K562 (cell line): ENCODE measurements around the gene FAM219A. TPM values are rescaled to one million over a fixed set of nuclear protein-coding genes. Genes with fewer than 3 reads are reported as not detected.

Experiments
- ATAC-seq: fragments of 200-7000 bp; cut with Tn5 transposase; 3 replicates; pipeline ENCODE4 v1.9.1; 2020; ENCODE audit warnings: moderate library complexity
- BruUV-seq: library from RNA; stranded (reverse); fragments of 400-500 nt; replicated peaks from 2 replicates; lab custom pipeline; 2021; lab: Mats Ljungman, UMichigan
- CTCF ChIA-PET: fragments of 300-600 bp; formaldehyde crosslinking; extraction: SDS; loops from one replicate; lab custom pipeline; 2021; ENCODE audit warnings: low intra/inter-chr PET ratio; lab: Yijun Ruan, JAX
- POLR2A ChIA-PET: fragments of 300-600, 350-650 bp; sonication (Branson Sonifier 250); formaldehyde crosslinking; extraction: SDS; loops from one replicate; lab custom pipeline; 2021; ENCODE audit warnings: antibody characterized with exemption, inconsistent platforms; lab: Yijun Ruan, JAX
- DNase-seq, 4 experiments: peaks; one replicate each; pipeline versions ENCODE4 v3.0.0 to v3.0.0-alpha.2; 2011 to 2018; ENCODE audit warnings: low spot score in 3 of 4, mixed read lengths in 3 of 4; ENCODE audit errors: extremely low read depth in 1 of 4
- FAIRE-seq: peaks from 2 replicates; lab custom pipeline; 2011; peaks lifted over from hg19 to GRCh38; lab: Jason Lieb, UNC
- H2AFZ ChIP-seq: 2 replicates; pipeline ENCODE4 v1.6.0; 2011; ENCODE audit warnings: low read depth, low read length, control low read depth, inconsistent platforms
- H3K27ac ChIP-seq: fragments of 200-600 bp; 3 replicates; pipeline ENCODE4 v1.8.0; 2011; ENCODE audit warnings: low read depth, mild to moderate bottlenecking, control low read depth, inconsistent platforms, low read length, moderate library complexity, mixed read lengths; ENCODE audit errors: extremely low read depth
- H3K27me3 ChIP-seq, 2 experiments: fragments of 300-600 bp in 1 of 2; 2 replicates in 1 of 2; 3 replicates in 1 of 2; pipeline versions ENCODE4 v1.6.0 to v1.8.0; 2011; ENCODE audit warnings: inconsistent platforms in 2 of 2, low read length in 2 of 2, mild to moderate bottlenecking in 1 of 2, mixed read lengths in 1 of 2, moderate library complexity in 1 of 2; ENCODE audit not compliant: control insufficient read depth in 2 of 2, insufficient read depth in 2 of 2
- H3K36me3 ChIP-seq: fragments of 300-600 bp; 3 replicates; pipeline ENCODE4 v1.8.0; 2011; ENCODE audit warnings: mild to moderate bottlenecking, low read length, inconsistent platforms; ENCODE audit not compliant: control insufficient read depth, insufficient read depth
- H3K4me1 ChIP-seq, 2 experiments: fragments of 200-600 bp in 1 of 2; replicated peaks in 1 of 2; 2 replicates in 1 of 2; 3 replicates in 1 of 2; pipeline versions ENCODE4 v1.5.1 to v1.8.0; 2011; ENCODE audit warnings: inconsistent platforms in 2 of 2, low read length in 2 of 2, mild to moderate bottlenecking in 1 of 2, mixed read lengths in 1 of 2, moderate library complexity in 1 of 2; ENCODE audit not compliant: control insufficient read depth in 2 of 2, insufficient read depth in 2 of 2
- H3K4me2 ChIP-seq: 2 replicates; pipeline ENCODE4 v1.6.1; 2011; ENCODE audit warnings: low read length, control low read depth, inconsistent platforms, mixed read lengths; ENCODE audit not compliant: insufficient read depth
- H3K4me3 ChIP-seq: fragments of 200-600 bp; sonication (generic), shearing (Covaris generic); 2 replicates; pipeline ENCODE4 v1.5.1; 2016; ENCODE audit warnings: control low read depth, inconsistent platforms
- H3K79me2 ChIP-seq: fragments of 200-600 bp; 3 replicates; pipeline ENCODE4 v1.8.0; 2011; ENCODE audit warnings: low read length, inconsistent platforms; ENCODE audit not compliant: control insufficient read depth, insufficient read depth
- H3K9ac ChIP-seq, 2 experiments: 2 replicates each; pipeline versions ENCODE4 v1.6.0 to v1.6.1; 2011; ENCODE audit warnings: low read depth in 2 of 2, low read length in 2 of 2, control low read depth in 1 of 2, inconsistent platforms in 1 of 2, mild to moderate bottlenecking in 1 of 2, mixed read lengths in 1 of 2; ENCODE audit not compliant: insufficient read depth in 1 of 2
- H3K9me1 ChIP-seq: one replicate; pipeline ENCODE4 v1.6.0; 2011; ENCODE audit warnings: inconsistent platforms, mild to moderate bottlenecking, low read length, moderate library complexity; ENCODE audit not compliant: control insufficient read depth, insufficient read depth
- H3K9me3 ChIP-seq: replicated peaks from 2 replicates; pipeline ENCODE4 v1.5.1; 2011; ENCODE audit warnings: low read depth, low read length, inconsistent platforms; ENCODE audit not compliant: control insufficient read depth, insufficient read depth
- H4K20me1 ChIP-seq: replicated peaks from 2 replicates; pipeline ENCODE4 v1.6.1; 2011; ENCODE audit warnings: low read length, inconsistent platforms, mixed read lengths; ENCODE audit not compliant: control insufficient read depth, insufficient read depth
- ARID3B ChIP-seq: fragments of 250-450 bp; sonication (Bioruptor Pico); IDR thresholded peaks from 2 replicates; pipeline ENCODE4 v1.4.0; 2020; ENCODE audit warnings: borderline replicate concordance
- CREM ChIP-seq: IDR thresholded peaks from 2 replicates; pipeline ENCODE4 v1.6.1; 2014; ENCODE audit warnings: antibody characterized with exemption, low read depth
- HINFP ChIP-seq: fragments of 450-650 bp; conservative IDR thresholded peaks from 2 replicates; pipeline ENCODE4 v1.6.1; 2016; ENCODE audit warnings: missing genetic modification characterization, low read depth, mild to moderate bottlenecking, control low read depth, missing compliant biosample characterization
- HNRNPK ChIP-seq: fragments of 200-400 bp; formaldehyde crosslinking; IDR thresholded peaks from one replicate; pipeline ENCODE4 v1.6.1; 2018; ENCODE audit warnings: mild to moderate bottlenecking, low read depth, low read length; ENCODE audit not compliant: poor library complexity, severe bottlenecking
- IFI16 ChIP-seq: fragments of 250-450 bp; sonication (Bioruptor Pico); IDR thresholded peaks from 2 replicates; pipeline ENCODE4 v2.1.2; 2022; ENCODE audit warnings: mild to moderate bottlenecking, inconsistent platforms
- UBTF ChIP-seq, 2 experiments: IDR thresholded peaks; 2 replicates each; pipeline ENCODE4 v1.6.1; 2012; ENCODE audit warnings: improper control_type of control experiment in 2 of 2, low read depth in 2 of 2, low read length in 2 of 2, borderline replicate concordance in 1 of 2
- ZBTB8A ChIP-seq: fragments of 450-650 bp; IDR thresholded peaks from 2 replicates; pipeline ENCODE4 v1.6.1; 2018; ENCODE audit warnings: mild to moderate bottlenecking, moderate library complexity; ENCODE audit not compliant: partially characterized antibody
- ZNF408 ChIP-seq: fragments of 250-450 bp; sonication (Bioruptor Pico); IDR thresholded peaks from 2 replicates; pipeline ENCODE4 v1.4.0; 2020; ENCODE audit warnings: low read depth, mild to moderate bottlenecking, moderate library complexity
- WGBS: fragments of 100-300 bp; shearing (Covaris generic); methylation state at CpG from one replicate; pipeline ENCODE4 v1.1.6; 2016; ENCODE audit warnings: low coverage, mixed read lengths; ENCODE audit not compliant: insufficient coverage; ENCODE audit errors: missing lambda C conversion rate; 5-methylcytosine and 5-hydroxymethylcytosine counted together
- in situ Hi-C: fragments of 300-500 bp; cut with MboI; formaldehyde crosslinking; loops from 4 replicates; pipeline ENCODE4 v1.15.0; 2018; ENCODE audit warnings: inconsistent platforms, mixed read lengths
- intact Hi-C: fragments of 100-400 bp; cut with micrococcal nuclease; formaldehyde crosslinking; loops from 2 replicates; pipeline ENCODE4 v1.14.2; 2022
- polyA plus RNA-seq, 8 experiments: library from polyadenylated mRNA; depleted of rRNA in 4 of 8; stranded (reverse) in 5 of 8; unstranded in 3 of 8; fragments of >200 nt; fragmentation: Nextera tagmentation in 2 of 8; fragmentation: Illumina TruSeq in 1 of 8; extraction: Ambion mirVana in 2 of 8; extraction: Trizol in 1 of 8; gene quantifications; 2 replicates each; pipeline versions ENCODE4 v1.2.1 to v1.2.3, GENCODE V29; 2011 to 2014; ENCODE audit warnings: inconsistent platforms in 1 of 8, missing spikeins in 1 of 8
- total RNA-seq, 7 experiments: library from RNA; depleted of rRNA in 6 of 7; stranded (reverse); fragments of >200 nt in 6 of 7; fragmentation: Illumina TruSeq in 2 of 7; extraction: Trizol in 2 of 7; gene quantifications; 2 replicates each; pipeline versions ENCODE4 v1.2.1 to v1.2.3, GENCODE V29; 2011 to 2021; ENCODE audit warnings: low replicate concordance in 1 of 7

Gene FAM219A
- total and polyA plus RNA-seq, 9 of the 15 experiments (the other 6 are each of a cell fraction or from before 2014, with no cell fraction given), result 0.63 to 8.6 (median 2.9) TPM

- TF ChIP-seq UBTF (IDR thresholded peaks at IDR 0.05; ENCODE audit: borderline replicate concordance in 1 of 2, low read depth in 2 of 2, low read length in 2 of 2) (no peak), CREM (no peak), ZNF408 (CRISPR knock-in tag) (no peak), HNRNPK (no peak), ARID3B (CRISPR knock-in tag) (no peak), HINFP (tag) (no peak), IFI16 (CRISPR knock-in tag) (no peak), ZBTB8A (no peak)
- Histone ChIP-seq H2AFZ (no peak overlapping the region), H3K9ac (no peak overlapping the region), H3K79me2 (no peaks in the 10 kb centered on the region), H3K27me3 (no peaks in the 10 kb centered on the region), H3K9me1 (no peaks in the 10 kb centered on the region), H4K20me1 (no peaks in the 10 kb centered on the region), H3K9me3 (no peaks in the 10 kb centered on the region), H3K4me2 (no peak overlapping the region), H3K4me3 (no peak overlapping the region), H3K27ac (no peak overlapping the region), H3K36me3 (no peaks in the 10 kb centered on the region; the same call in 2 of the 3 replicates), H3K4me1 (no peaks in the 10 kb centered on the region)
- intact Hi-C loops (no loop called here), in situ Hi-C loops (loop anchor here (10.0 kb wide), 1 partner anchor 199 kb away; no protein-coding TSS in a partner anchor)
- CTCF ChIA-PET, result no interaction called here
- no CpG with 5 or more reads among the region's 1 CpG for WGBS
- ATAC-seq, result no peak
- FAIRE-seq, result no peak
- DNase-seq, result no peak
- BruUV-seq, result no TSS peak
- POLR2A ChIA-PET, result interaction anchor here (0.7 to 2.1 kb wide), 3 partner anchors 9 to 199 kb away, joined by 3 to 7 read pairs (median 3); no protein-coding TSS in a partner anchor
These were observed 52.2 kb downstream of the FAM219A start for GRCh38 chr9:34406219-34406618.
